Measurements from ENCODE around the gene INHBE.

The INHBE gene

GRCh38 chr12:57428965-57429364 lies 26.1 kb upstream of the INHBE start:
- peaks cover 9 to 30% (median 21%) of the 10 kb centered on the region in 10 experiments; a peak in 19 of 20 replicates for H3K4me1 ChIP-seq
- peak overlapping the region in 9 of 10 experiments; percentile 61 to 80 (median 73); a peak in 12 of 20 replicates for H3K4me3 ChIP-seq
- no peaks in the 10 kb centered on the region for H3K27me3 ChIP-seq
- peak overlapping the region; percentile 75 to 98 (median 89) for H3K4me2 ChIP-seq
- no peak for TF ChIP-seq Cebpa-rat (IDR thresholded peaks at IDR 0.05)
- no peaks in the 10 kb centered on the region; a peak in 2 of 22 replicates for H4K20me1 ChIP-seq
- H3K9ac ChIP-seq, result peak overlapping the region; percentile 92 to 99 (median 95); a peak in 18 of 22 replicates
- H3K27ac ChIP-seq, result peak overlapping the region in 10 of 11 experiments; percentile 30 to 97 (median 94); a peak in 14 of 22 replicates
- no peaks in the 10 kb centered on the region for H3K9me3 ChIP-seq (replicated peaks in 1 of 11)
- H3K36me3 ChIP-seq, result peaks cover 8 to 27% (median 22%) of the 10 kb centered on the region in 11 experiments; a peak in 20 of 22 replicates

GRCh38 chr12:57429473-57430111 lies 25.5 kb upstream of the INHBE start:
- peaks cover 8 to 21% (median 16%) of the 10 kb centered on the region in 11 experiments; a peak in 20 of 22 replicates for H3K36me3 ChIP-seq
- H3K4me2 ChIP-seq, result peak overlapping the region; percentile 75 to 98 (median 89)
- H3K27ac ChIP-seq, result peak overlapping the region; percentile 91 to 98 (median 95)
- no peaks in the 10 kb centered on the region for H3K27me3 ChIP-seq
- no peak for TF ChIP-seq Cebpa-rat (IDR thresholded peaks at IDR 0.05)
- H3K9ac ChIP-seq, result peak overlapping the region; percentile 92 to 99 (median 95)
- no peaks in the 10 kb centered on the region; a peak in 2 of 22 replicates for H4K20me1 ChIP-seq
- H3K4me1 ChIP-seq, result peaks cover 9 to 31% (median 25%) of the 10 kb centered on the region in 10 experiments; a peak in 19 of 20 replicates
- H3K9me3 ChIP-seq (replicated peaks in 1 of 11), result no peaks in the 10 kb centered on the region
- peak overlapping the region; percentile 59 to 80 (median 72) for H3K4me3 ChIP-seq

DNA sequence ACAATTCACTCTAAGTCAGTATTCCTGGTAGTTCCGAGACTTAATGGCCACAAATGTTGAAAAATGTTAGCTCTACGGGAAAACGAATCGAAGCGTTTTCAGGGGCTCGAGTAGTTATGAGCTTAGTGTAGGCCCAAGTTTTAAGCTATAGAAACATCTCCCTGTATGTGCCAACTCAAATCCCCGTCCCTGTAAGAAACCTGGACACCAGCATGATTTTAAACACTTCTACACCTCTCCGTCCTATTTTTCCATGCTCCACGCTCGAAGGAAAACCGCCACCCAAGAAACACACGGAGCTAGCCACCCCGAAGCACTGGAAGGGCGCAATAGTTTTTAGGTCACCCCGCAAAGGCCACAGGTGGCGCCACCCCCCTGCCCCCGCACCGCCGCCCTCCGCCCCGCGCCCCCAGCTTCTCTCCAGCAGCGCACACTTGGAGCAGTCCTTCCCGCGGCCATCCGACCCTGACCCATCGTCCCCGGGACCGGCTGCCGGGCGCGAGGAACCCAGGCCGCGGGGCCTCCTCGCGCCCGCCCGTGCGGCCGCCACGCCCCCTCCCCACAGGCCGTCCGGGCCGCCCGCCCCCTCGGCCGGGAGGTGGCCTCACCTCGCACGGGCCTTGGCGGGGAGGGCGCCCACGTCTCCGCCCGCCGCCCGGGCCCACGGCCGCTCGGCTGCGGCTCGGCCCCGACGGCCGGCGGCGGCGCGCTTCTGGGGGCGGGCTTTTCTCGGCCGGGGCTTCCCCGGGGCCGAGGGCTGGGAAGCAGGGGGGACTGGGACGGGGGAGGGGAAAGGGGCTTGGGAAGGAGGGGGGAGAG lies 24.8 kb upstream of the INHBE start:
- TF ChIP-seq Cebpa-rat (IDR thresholded peaks at IDR 0.05), result no peak
- Histone ChIP-seq H3K9ac (peak overlapping the region; percentile 92 to 99 (median 95)), H3K27me3 (no peaks in the 10 kb centered on the region)

DNA sequence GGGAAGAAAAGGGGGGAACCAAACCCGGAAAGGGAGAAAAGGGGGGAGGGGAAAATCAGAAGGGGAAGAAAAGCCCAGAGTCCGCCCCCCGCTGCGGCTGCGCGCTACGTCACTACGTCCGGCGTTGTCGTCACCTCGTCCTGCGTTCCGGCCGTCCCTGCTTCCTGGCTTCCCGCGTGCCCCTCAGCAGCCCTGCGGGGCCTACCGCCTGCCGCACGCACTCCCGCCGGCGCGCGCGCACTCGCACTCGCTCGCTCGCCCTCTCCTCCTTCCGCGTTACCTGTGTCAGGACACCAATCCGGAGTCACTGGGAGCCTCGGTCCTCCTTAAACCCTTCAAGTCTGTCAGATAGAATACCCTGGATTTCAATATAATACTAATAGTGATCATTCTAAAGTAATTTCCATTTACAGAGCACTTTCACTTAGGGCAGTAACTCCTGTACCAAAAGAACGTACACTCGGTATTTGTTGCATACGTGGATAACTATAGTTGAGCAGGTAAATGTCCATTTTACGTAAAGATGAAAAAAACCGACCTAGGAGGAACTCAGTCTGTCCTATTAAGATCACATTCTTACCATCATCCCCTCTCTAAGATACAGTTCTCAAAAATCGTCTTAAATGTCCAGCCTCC lies 24.1 kb upstream of the INHBE start, which contains the start of gene R3HDM2:
Gene R3HDM2 (minus strand): TSS at position 113 of the 636 bp plus-strand sequence. CDS start 120,615 bp downstream, outside the sequence.
- no peak for TF ChIP-seq Cebpa-rat (IDR thresholded peaks at IDR 0.05)
- H3K4me1 ChIP-seq, result peaks cover 19 to 42% (median 36%) of the 10 kb centered on the region in 10 experiments; a peak in 19 of 20 replicates
- H3K36me3 ChIP-seq, result peaks cover 0 to 8% (median 1%) of the 10 kb centered on the region in 11 experiments; a peak in 11 of 22 replicates
- peak within 1 kb of the TSS; percentile 92 to 99 (median 95) for H3K9ac ChIP-seq
- H3K4me3 ChIP-seq, result peak within 1 kb of the TSS; percentile 59 to 80 (median 72)
- peak within 1 kb of the TSS; percentile 79 to 98 (median 89) for H3K4me2 ChIP-seq
- peak within 1 kb of the TSS; percentile 91 to 98 (median 95) for H3K27ac ChIP-seq
- H3K27me3 ChIP-seq, result no peaks in the 10 kb centered on the region
- no peaks in the 10 kb centered on the region for H3K9me3 ChIP-seq (replicated peaks in 1 of 11)
- H4K20me1 ChIP-seq, result no peaks in the 10 kb centered on the region; a peak in 1 of 22 replicates

More for the DNA sequence above, 24.8 kb upstream of the INHBE start:
- peak overlapping the region; percentile 75 to 98 (median 89) for H3K4me2 ChIP-seq
- peak overlapping the region; percentile 59 to 80 (median 72) for H3K4me3 ChIP-seq
- peaks cover 7 to 15% (median 9%) of the 10 kb centered on the region in 11 experiments; a peak in 19 of 22 replicates for H3K36me3 ChIP-seq
- H3K9me3 ChIP-seq (replicated peaks in 1 of 11), result no peaks in the 10 kb centered on the region
- peak overlapping the region; percentile 91 to 98 (median 95) for H3K27ac ChIP-seq
- H3K4me1 ChIP-seq, result peaks cover 16 to 38% (median 32%) of the 10 kb centered on the region in 10 experiments; a peak in 19 of 20 replicates
- H4K20me1 ChIP-seq, result no peaks in the 10 kb centered on the region; a peak in 1 of 22 replicates

GRCh38 chr12:57431654-57432188 lies 23.4 kb upstream of the INHBE start:
- H3K4me2 ChIP-seq, result peak overlapping the region; percentile 70 to 87 (median 79); a peak in 20 of 22 replicates
- H3K9ac ChIP-seq, result peak overlapping the region in 10 of 11 experiments; percentile 92 to 99 (median 95); a peak in 15 of 22 replicates
- H3K4me3 ChIP-seq, result peak overlapping the region in 9 of 10 experiments; percentile 59 to 80 (median 73); a peak in 14 of 20 replicates
- H3K27me3 ChIP-seq, result no peaks in the 10 kb centered on the region
- H4K20me1 ChIP-seq, result no peaks in the 10 kb centered on the region; a peak in 1 of 22 replicates
- H3K36me3 ChIP-seq, result peaks cover 0 to 2% (median 0%) of the 10 kb centered on the region in 11 experiments; a peak in 1 of 22 replicates
- no peaks in the 10 kb centered on the region for H3K9me3 ChIP-seq (replicated peaks in 1 of 11)
- peaks cover 19 to 42% (median 36%) of the 10 kb centered on the region in 10 experiments; a peak in 19 of 20 replicates for H3K4me1 ChIP-seq
- TF ChIP-seq Cebpa-rat (IDR thresholded peaks at IDR 0.05), result no peak
- H3K27ac ChIP-seq, result peak overlapping the region; percentile 91 to 98 (median 95); a peak in 21 of 22 replicates

- Histone ChIP-seq H3K4me2 (no peak overlapping the region), H3K36me3 (no peaks in the 10 kb centered on the region), H3K9ac (no peak overlapping the region), H4K20me1 (no peaks in the 10 kb centered on the region), H3K27ac (no peak overlapping the region), H3K27me3 (no peaks in the 10 kb centered on the region), H3K9me3 (replicated peaks in 1 of 11) (no peaks in the 10 kb centered on the region), H3K4me1 (peaks cover 19 to 41% (median 35%) of the 10 kb centered on the region in 10 experiments; a peak in 19 of 20 replicates), H3K4me3 (no peak overlapping the region)
- no peak for TF ChIP-seq Cebpa-rat (IDR thresholded peaks at IDR 0.05)
Observed at GRCh38 chr12:57433370-57433769, 21.7 kb upstream of the INHBE start.

DNA sequence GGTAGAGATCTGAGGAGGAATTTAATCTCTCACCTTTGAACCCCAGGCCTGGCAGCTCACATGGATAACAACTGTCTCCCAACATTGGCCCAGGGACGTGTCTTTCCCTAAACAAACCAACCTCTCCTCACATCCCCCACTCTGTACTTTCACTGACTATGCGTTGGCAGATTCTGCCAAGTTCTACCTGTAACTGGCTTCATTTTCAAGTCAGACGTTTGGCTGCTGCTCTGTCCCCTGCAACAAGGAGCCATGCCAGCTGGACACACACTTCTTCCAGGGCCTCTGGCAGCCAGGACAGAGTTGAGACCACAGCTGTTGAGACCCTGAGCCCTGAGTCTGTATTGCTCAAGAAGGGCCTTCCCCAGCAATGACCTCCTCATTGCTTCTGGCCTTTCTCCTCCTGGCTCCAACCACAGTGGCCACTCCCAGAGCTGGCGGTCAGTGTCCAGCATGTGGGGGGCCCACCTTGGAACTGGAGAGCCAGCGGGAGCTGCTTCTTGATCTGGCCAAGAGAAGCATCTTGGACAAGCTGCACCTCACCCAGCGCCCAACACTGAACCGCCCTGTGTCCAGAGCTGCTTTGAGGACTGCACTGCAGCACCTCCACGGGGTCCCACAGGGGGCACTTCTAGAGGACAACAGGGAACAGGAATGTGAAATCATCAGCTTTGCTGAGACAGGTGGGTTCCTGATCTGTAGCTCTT lies 20.4 kb upstream of the INHBE start, which contains the start of gene INHBC:
Gene INHBC (plus strand): TSS at position 268 of the 707 bp plus-strand sequence. CDS start 103 bp downstream, at position 371.
- Histone ChIP-seq H3K27me3 (no peaks in the 10 kb centered on the region), H3K9me3 (replicated peaks in 1 of 11) (no peaks in the 10 kb centered on the region), H4K20me1 (no peaks in the 10 kb centered on the region), H3K4me1 (peaks cover 10 to 28% (median 23%) of the 10 kb centered on the region in 10 experiments; a peak in 19 of 20 replicates), H3K27ac (peak within 1 kb of the TSS in 8 of 11 experiments; percentile 26 to 56 (median 41); a peak in 15 of 22 replicates), H3K4me2 (peak within 1 kb of the TSS; percentile 5 to 56 (median 49); a peak in 19 of 22 replicates), H3K4me3 (no peak within 1 kb of the TSS), H3K36me3 (no peaks in the 10 kb centered on the region), H3K9ac (peak within 1 kb of the TSS in 9 of 11 experiments; percentile 9 to 51 (median 35); a peak in 13 of 22 replicates)
- TF ChIP-seq Cebpa-rat (IDR thresholded peaks at IDR 0.05), result no peak
